Dedifferentiated amniotic fluid mesenchymal stem cell (primary cell): ENCODE results near the gene MYBPC3.
A peak's percentile ranks its signal among the peaks of the same experiment; 100 is the strongest.
"Not testable (repeated sequence)": the region's sequence is repeated elsewhere in the genome, so short reads cannot be mapped to it uniquely, and the experiment has no call there.

Experiments
- DNase-seq: peaks from one replicate; pipeline ENCODE4 v3.0.0-alpha.2; 2016; ENCODE audit errors: extremely low spot score

The MYBPC3 gene

DNA sequence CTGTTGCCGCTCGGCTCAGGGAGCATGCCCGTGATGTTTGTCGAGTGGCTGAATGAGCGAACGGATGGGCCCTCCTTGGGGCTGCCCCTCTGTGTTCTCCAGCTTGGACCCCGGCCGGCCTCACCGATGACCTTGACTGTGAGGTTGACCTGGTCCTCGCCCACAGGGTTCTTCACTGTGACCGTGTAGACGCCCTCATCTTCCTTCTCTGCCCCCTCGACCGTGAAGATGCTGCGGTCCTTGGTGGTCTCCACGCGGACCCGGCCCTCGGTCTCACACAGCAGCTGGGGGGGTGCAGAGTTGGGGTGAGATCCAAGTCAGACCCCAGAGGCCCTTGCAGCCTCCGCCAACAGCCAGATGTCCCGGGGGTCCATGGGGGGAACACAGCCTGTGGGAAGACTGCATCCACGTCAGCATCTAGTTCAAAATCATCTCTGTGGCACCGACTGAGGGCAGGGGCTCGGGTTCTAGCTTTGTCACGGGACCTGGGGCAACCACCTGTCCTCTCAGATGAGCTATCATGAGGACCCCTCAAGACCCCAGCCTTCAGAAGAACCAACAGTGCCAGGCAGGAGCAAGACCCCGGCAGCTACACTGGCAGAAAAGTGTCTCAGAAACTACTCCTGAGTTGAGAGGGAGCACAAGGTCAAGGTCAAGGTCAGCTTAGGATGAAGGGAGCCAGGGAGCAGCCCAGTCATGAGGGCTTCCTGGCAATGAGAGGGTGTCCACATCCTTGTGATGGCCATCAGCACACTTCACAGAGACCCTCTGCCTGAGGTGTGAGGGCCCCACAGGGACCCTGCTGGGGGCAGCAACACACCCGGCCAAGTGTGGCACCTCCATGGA lies 13.9 kb downstream of the MYBPC3 start:
- DNase-seq, result no peak

DNA sequence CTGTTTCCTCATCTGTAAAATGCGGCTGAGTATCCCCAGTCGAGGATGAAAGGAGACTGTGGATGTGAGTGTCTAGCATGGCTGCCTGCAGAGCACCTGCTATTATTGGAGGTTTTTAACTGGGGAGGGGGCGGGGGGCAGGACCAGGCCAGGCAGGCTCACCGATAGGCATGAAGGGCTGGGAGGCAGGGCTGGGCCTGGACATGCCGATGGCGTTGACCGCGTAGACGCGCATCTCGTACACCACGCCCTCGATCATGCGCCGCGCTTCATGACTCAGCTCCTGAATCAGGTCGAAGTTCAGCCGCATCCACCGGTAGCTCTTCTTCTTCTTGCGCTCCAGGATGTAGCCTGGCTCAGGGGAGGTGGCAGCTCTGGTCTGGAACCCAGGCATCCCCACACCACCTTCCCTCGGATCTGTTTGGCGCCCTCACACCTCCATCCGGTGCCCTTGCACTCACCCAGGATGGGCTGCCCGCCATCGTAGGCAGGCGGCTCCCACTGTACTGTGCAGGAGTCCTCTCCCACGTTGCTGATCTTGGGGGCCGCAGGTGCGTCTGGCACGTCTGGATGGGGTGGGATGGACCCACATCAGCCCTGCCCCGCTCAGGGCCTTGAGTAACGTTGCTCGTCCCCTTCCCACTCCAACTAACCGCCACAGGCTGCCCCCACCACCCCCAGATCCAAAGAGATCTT lies 15.1 kb downstream of the MYBPC3 start:
- no peak for DNase-seq

DNA sequence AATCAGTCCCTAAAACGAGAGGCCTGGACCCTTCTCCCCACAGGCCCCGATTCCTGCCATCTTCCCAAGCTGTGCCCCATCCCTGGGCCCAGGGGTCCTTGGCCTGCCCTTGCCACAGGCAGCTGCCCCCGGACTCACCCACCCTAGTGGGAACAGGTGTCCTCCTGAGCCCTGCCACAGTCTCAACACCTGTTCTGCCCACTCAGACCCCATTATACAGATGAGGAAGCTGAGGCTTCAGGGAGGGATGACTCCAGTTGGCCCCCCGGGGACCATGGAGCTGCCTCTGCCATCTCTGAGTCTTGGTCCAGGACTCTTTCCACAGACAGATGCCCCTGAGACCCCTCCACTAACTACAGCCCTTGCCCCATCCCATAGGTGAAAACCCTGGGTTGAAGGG lies 15.9 kb downstream of the MYBPC3 start:
- no peak for DNase-seq

DNA sequence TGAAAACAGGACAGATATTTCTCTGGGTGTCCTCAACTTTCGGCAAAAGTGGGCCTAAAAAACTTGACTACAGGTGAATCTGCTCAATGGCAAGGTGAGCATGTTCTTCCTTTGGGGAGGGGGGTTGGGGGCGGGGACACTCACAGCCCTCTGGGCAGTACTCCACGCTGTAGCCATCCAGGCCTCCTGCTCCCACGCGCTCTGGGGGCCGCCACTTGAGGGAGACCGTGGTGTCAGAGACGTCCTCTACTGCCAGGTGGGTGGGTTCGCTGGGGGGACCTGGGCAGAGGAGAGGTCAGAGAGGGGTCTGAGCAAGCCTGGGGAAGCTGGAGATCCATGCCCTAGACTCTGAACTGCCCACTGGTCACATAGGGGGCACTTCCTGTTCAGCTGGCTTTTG lies 16.8 kb downstream of the MYBPC3 start:
- no peak for DNase-seq

DNA sequence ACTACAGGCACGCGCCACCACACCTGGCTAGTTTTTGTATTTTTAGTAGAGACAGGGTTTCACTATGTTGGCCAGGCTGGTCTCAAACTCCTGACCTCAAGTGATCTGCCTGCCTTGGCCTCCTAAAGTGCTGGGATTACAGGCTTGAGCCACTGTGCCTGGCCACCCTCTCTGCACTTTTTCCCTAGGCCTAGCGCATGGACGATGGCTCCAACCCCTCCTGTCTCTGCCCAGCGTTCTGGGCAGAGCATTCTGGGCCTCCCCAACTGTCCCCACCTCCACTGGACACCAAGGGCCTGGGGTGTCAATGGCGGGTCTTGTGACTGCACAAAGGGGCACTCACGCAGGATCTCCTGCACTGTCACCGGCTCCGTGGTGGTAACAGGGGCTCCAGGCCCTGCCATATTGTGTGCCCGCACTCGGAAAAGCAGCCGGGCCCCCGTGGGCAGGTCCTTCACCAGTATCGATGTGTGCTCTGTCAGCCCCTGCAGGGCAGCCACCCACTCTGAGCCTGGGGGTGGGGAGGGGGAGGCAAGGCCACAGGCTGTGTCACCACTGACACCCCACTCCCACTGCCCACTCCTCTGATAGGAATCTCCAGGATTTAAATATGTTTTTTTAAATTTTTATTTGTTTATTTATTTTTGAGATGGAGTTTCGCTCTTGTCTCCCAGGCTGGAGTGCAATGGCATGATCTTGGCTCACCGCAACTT lies 17.6 kb downstream of the MYBPC3 start:
- not testable (repeated sequence) for DNase-seq

DNA sequence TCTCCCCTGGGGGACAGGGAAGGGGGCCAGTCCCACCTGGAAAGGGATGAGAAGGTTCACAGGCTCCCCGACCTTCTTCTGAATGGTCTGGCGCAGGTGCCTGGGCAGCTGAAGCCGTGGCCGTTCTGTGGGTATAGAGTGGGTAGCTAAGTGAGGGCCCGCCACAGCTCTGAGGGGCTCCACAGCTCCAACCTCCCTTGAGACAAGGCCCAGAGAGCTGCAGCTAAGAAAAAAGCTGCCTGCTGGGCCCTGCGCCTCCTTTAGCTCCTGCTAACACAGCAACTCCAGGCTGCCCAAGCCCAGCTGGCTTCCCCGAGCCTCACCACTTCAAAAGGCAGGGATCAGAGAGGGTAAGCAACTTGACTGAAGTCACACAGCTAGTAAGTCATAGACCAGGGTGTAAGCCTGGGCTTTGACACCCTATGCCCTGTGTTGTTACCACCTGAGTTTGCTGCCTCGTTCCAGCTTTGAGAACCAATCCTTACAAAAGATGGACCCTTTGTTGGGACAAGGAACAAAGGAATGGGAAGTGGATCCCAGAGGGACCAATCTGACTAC lies 18.5 kb downstream of the MYBPC3 start:
- DNase-seq, result no peak

DNA sequence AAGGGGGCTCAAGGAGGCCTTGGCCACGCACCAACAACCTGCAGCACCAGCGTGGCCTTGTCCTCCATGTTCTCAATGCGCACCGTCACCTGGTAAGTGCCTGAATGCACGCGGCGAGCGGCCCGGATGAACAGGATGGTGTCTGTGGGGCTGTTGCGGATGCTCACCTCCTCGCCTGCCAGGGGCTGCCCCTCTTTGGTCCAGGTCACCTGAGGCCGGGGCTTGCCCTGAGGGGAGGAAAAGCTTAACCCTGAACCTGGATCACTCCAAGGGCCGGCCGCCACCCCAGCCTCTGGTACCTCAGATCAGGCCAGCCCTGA lies 19.0 kb downstream of the MYBPC3 start:
- no peak for DNase-seq

DNA sequence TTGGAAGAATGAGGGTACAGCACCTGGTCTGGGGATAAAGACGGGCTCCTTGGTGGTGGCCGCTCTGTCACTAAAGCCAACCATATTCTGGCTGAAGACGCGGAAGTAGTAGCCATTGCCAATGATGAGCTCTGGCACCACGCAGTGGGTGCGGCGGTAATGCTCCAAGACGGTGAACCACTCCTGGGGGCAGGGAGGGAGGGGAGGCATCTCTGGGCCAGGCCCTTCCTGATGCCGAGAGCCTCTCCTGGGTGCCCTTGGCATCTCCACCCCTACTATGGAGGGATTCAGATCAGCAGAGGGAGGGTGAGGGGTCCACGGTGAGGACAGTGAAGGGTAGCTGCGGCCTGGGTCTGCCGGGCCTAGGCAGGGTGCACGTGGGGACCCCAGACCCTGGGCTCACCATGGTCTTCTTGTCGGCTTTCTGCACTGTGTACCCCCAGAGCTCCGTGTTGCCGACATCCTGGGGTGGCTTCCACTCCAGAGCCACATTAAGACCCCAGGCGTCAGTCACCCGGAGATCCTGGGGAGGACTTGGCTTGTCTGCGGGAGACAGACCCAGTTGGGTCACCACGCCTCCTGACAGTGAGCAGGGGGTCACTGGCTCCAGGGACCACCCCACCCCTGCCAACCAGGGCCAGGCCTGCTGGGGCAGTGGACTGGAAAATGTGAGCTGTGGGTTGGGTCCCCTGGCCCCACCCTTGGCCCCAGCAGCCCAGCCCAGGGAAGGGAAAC lies 19.5 kb downstream of the MYBPC3 start:
- no peak for DNase-seq

DNA sequence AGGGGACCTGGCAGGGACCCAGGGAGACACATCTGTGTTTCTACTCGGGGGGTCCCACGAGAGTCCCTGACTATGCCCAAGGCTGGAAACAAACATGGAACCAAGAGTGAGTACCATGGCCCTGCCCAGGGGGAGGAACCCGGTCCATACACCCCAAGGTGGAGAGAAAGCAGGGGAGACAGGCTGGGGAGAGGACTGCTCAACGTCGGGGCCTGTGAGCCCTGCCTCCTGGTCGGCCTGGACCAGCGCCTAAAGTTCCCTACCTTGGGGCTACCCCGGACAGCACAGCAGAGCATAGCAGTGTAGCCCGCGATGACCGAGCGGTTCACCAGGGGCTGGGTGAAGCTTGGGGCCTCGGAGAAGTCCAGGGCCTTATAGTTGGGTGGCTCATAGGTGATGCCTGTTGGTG lies 20.2 kb downstream of the MYBPC3 start:
- DNase-seq, result no peak

DNA sequence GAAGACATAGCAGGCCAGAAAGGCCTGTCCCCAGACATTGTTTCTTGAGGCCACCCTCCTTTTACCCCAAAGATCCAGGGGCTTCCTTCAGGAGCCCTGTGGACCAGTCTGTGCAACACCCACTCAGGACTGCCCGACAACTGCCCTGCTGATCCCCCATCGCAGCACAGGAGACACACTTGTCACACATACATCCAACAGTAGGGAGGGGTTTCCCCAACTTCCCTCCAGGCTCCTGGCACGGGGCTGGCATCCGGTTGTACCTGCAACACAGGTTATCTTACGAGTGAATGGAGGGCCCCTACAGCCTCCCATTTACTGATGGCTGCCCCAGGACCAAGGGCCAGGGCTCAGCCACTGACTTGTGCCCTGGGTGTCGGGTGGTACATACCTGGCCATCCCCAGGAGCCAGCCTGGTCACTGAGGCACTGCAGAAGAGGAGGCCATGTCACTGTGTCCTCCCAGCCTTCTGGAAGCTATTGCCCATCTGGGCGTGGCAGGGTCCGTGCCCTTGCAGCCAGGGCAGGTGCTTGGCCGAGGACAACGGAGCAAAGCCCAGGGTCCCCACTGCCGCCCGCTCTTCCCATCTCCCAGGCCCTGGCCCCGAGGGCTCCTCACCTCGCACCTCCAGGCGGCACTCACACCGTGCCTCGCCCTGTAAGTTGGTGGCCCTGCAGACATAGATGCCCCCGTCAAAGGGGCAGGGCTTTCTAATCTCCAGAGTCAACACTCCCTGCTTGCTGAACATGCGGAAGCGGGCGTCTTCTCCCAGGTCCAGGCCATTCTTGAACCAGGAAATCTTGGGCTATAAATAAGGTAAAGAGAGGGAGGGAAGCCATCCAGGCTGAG lies 20.8 kb downstream of the MYBPC3 start:
- DNase-seq, result no peak

DNA sequence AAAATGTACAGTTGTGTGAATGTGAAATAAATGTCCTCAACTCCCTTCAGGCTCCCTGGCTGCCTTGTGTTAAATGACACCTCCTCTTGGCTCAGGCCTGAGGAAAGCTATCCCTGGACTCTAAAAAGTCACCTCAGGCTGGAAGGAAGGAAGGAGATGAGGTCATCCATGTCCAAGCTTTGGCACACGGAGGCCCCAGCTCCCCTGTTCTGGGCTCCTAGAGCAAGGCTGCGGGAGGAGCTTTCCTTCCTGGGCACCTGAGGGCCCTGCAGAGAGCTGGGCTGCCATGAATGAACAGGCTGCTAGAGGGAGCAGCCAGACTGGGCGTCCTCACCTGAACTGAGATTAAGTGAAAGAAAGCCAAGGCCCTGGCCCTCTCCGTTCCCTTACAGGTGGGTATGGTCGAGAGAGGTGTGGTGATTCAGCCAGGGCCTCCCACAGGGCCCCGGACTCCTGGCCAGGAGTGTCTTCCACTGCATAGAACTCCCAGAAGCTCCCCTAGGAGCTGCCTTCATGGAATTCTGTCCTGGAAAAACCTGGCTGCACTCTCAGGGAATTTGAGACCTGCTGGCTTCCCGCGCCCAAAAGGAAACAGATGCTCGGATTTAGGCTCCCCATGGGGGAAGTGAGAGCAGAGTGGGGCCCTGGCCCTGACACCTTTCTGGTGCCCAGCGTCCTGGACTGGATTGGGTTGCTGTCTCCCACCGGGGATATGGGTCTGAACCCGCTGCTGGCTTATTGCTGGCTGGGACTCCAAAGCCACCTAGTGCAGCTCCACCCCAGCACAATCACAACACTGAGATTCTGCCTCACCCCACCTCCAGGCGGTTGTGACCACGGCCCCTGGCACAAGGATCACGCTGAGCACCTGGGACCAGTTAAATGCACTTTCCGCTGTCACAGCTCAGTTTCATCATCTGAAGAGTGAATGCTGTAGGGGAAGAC lies 22.2 kb downstream of the MYBPC3 start:
- peak; percentile 15 for DNase-seq

DNA sequence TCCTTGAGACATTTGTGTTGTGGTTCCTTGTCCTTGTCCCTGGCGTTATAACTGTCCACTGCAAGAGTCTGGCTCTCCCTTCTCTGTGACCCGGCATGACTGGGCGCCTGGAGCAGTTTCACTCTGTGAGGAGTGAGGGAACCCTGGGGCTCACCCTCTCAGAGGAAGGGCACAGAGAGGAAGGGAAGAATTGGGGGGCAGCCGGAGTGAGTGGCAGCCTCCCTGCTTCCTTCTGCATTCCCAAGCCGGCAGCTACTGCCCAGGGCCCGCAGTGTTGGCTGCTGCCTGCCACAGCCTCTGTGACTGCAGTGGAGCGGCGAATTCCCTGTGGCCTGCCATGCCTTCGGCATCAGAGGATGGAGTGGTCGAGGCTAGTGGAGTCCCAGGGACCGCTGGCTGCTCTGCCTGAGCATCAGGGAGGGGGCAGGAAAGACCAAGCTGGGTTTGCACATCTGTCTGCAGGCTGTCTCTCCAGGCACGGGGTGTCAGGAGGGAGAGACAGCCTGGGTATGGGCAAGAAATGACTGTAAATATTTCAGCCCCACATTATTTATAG lies 23.0 kb downstream of the MYBPC3 start:
- no peak for DNase-seq

DNA sequence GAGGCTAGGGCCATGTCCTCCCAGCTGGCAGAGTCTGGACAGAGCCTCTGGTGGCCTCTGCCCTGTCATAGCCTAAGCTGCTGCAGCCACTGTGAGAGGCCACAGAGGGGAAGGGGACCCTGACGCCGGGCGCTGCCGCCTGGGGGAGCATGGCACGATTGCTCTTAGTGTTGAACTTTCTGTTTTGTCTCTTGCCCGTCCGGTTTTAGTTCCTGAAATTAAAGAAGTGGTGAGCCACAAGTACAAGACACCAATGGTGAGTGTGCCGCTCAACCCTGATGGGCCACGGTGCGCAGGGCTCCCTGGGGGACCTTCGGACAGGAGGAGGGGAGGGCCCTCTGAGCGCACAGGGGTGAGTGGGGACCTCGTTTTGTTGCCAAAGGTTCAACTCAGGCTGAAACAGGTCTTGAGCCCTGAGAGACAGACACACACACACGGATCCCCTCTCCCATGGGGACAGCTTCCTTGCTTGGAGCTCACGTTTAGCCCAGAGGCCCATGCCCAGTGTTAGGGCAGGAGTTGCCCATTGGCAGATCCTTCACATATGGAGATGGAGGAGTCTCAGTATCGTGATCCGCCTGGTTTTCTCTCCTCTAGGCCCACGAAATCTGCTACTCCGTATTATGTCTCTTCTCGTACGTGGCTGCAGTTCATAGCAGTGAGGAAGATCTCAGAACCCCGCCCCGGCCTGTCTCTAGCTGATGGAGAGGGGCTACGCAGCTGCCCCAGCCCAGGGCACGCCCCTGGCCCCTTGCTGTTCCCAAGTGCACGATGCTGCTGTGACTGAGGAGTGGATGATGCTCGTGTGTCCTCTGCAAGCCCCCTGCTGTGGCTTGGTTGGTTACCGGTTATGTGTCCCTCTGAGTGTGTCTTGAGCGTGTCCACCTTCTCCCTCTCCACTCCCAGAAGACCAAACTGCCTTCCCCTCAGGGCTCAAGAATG lies 23.8 kb downstream of the MYBPC3 start:
- no peak for DNase-seq

DNA sequence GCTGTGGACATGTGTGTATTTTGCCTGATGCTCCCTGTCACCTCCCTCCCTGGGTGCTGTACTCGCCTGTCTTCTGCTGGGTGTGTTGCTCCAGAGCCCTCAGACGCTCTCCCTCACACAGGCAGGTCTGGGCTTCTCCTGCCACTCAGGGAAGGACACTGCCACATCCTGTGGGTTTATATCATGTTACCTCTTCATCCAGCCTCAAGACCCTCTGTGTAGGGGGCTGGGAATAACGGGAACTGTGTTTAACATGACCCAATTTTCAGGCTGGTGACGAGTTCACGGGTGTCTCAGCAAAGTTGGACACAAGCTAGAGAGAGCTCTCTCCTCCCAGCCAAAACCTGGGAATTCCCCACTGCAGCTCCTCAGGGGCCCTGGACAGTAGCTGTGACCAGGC lies 24.6 kb downstream of the MYBPC3 start:
- DNase-seq, result no peak

DNA sequence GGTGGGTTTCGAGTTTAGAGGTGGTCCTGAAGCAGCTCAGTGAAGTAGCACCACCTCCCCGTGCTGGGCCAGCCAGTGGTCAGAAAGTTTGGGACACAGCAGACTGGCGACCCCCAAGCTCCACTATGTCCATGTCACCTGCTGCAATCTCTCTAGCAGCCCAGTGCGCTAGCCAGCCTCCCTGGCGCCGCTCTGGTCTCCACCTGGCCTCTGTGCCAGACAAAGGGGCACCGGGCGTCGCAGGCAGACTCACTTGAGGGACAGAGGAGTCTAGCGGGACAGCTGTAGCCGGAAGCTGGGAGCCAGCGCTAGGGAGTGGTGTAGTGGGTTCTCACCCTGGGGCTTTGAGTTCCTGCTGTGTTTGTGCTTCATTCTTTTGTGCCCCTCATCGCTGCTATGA lies 25.5 kb downstream of the MYBPC3 start:
- no peak for DNase-seq

DNA sequence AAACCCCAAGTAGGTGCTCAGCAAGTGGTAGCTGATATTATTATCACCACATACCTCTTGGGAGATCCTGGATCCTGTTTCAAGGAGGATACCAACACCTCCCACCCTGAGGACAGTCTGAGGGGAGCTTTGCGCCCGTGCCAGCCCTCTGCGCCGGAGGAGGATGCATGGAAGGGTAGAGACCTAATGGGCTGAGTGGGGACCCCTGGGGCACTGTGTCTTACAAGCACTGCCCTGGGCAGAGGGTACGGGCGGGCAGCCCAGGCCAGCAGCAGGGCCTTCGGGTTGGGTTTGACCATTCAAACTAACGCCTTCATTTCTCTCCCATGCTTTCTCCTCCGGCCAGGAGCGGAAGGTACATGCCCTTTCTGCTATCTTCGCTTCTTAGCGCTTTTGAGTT lies 26.3 kb downstream of the MYBPC3 start:
- no peak for DNase-seq

DNA sequence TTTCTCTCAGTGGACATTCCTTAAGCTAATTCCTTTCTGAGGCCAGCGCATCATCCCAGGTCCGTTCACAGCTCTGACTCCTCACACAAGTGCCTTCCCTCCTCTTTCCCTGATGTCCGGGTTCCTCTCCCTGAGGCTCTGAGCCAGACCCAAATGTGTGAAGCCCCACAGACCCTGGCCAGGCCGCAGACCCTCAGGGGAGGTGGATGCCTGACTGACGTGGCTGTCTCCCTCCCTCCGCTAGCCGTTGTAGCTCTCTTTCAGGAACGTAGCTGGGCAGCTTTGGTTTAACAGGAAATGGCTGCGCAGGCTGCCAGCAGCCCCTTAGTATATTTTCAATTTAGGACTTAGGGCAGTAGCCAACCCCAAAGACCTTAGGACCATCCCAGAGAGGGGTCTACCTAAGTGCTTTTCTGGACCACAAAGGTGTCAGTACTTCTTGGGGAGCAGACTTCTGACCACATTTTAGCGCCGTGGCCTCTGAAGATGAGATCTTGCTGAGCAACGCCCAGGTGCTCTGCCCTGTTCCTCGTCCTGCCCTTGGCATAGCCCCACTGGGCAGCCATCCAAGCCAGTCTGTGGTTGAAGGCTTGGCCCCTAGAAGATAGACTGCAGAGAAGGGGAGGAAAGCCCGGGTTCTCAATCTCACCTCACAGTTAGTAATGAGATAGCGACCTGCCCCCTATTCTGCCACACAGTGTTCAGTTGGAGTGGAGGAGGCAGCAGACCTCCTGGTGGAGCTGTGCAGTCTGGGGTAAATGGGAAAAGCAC lies 27.0 kb downstream of the MYBPC3 start:
- DNase-seq, result no peak

DNA sequence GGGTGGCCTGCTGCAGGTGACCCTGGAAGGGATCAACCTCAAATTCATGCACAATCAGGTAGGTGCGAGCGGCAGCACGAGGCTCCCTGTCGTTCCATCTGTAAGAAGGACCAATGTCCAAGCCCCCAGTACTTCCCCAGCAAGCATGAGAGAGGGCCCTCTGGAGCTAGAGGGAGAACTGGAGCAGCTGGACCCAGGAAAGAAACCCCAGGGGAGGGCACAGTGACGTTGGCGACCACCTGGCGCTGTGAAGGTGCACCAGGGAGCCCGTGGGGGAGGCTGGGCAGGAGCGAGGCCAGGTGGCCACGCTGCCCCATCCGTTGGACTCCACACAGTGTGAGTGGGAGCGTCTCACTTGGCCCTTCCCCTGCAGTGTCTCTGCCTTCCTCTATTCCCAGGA lies 28.0 kb downstream of the MYBPC3 start:
- DNase-seq, result no peak
